ENCODE results near the gene KDM3B. TPM values are rescaled to one million over a fixed set of nuclear protein-coding genes. Genes with fewer than 3 reads are reported as not detected.

Gene KDM3B
- total RNA-seq, 2 donors from 2014 or later, result 62.3 to 77.5 TPM

DNA sequence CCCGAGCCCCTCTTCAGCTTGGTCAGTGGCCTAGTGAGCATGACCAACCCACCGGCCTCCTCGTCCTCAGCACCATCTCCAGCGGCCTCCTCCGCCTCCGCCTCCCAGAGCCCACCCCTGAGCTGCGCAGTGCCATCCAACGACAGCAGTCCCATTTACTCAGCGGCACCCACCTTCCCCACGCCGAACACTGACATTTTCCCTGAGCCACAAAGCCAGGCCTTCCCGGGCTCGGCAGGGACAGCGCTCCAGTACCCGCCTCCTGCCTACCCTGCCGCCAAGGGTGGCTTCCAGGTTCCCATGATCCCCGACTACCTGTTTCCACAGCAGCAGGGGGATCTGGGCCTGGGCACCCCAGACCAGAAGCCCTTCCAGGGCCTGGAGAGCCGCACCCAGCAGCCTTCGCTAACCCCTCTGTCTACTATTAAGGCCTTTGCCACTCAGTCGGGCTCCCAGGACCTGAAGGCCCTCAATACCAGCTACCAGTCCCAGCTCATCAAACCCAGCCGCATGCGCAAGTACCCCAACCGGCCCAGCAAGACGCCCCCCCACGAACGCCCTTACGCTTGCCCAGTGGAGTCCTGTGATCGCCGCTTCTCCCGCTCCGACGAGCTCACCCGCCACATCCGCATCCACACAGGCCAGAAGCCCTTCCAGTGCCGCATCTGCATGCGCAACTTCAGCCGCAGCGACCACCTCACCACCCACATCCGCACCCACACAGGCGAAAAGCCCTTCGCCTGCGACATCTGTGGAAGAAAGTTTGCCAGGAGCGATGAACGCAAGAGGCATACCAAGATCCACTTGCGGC, 114.6 kb downstream of the KDM3B start:
- Histone ChIP-seq H3K4me3 (peak overlapping the region; percentile 81), H3K9ac (ENCODE audit: low read depth in 2 of 2, low read length in 2 of 2) (peak overlapping the region in 1 of 2 donors; percentile 39), H3K27me3 (no peaks in the 10 kb centered on the region), H3K27ac (no peak overlapping the region), H3K9me3 (no peaks in the 10 kb centered on the region), H3K36me3 (no peaks in the 10 kb centered on the region), H3K4me1 (peaks cover 3% of the 10 kb centered on the region)
- DNase-seq, result no peak
- TF ChIP-seq, protein P1, sequence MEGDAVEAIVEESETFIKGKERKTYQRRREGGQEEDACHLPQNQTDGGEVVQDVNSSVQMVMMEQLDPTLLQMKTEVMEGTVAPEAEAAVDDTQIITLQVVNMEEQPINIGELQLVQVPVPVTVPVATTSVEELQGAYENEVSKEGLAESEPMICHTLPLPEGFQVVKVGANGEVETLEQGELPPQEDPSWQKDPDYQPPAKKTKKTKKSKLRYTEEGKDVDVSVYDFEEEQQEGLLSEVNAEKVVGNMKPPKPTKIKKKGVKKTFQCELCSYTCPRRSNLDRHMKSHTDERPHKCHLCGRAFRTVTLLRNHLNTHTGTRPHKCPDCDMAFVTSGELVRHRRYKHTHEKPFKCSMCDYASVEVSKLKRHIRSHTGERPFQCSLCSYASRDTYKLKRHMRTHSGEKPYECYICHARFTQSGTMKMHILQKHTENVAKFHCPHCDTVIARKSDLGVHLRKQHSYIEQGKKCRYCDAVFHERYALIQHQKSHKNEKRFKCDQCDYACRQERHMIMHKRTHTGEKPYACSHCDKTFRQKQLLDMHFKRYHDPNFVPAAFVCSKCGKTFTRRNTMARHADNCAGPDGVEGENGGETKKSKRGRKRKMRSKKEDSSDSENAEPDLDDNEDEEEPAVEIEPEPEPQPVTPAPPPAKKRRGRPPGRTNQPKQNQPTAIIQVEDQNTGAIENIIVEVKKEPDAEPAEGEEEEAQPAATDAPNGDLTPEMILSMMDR (IDR thresholded peaks at IDR 0.05), result no peak
- intact Hi-C loops (cut with DNase I), result loop anchor here (5.0 kb wide), 1 partner anchor 35 kb away; no protein-coding TSS in a partner anchor

DNA sequence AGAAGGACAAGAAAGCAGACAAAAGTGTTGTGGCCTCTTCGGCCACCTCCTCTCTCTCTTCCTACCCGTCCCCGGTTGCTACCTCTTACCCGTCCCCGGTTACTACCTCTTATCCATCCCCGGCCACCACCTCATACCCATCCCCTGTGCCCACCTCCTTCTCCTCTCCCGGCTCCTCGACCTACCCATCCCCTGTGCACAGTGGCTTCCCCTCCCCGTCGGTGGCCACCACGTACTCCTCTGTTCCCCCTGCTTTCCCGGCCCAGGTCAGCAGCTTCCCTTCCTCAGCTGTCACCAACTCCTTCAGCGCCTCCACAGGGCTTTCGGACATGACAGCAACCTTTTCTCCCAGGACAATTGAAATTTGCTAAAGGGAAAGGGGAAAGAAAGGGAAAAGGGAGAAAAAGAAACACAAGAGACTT, 115.2 kb downstream of the KDM3B start:
- no peak overlapping the region for H3K27ac ChIP-seq
- peak overlapping the region; percentile 81 for H3K4me3 ChIP-seq

DNA sequence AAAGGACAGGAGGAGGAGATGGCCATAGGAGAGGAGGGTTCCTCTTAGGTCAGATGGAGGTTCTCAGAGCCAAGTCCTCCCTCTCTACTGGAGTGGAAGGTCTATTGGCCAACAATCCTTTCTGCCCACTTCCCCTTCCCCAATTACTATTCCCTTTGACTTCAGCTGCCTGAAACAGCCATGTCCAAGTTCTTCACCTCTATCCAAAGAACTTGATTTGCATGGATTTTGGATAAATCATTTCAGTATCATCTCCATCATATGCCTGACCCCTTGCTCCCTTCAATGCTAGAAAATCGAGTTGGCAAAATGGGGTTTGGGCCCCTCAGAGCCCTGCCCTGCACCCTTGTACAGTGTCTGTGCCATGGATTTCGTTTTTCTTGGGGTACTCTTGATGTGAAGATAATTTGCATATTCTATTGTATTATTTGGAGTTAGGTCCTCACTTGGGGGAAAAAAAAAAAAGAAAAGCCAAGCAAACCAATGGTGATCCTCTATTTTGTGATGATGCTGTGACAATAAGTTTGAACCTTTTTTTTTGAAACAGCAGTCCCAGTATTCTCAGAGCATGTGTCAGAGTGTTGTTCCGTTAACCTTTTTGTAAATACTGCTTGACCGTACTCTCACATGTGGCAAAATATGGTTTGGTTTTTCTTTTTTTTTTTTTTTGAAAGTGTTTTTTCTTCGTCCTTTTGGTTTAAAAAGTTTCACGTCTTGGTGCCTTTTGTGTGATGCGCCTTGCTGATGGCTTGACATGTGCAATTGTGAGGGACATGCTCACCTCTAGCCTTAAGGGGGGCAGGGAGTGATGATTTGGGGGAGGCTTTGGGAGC, 115.9 kb downstream of the KDM3B start:
- H3K36me3 ChIP-seq, result no peaks in the 10 kb centered on the region

More for the DNA sequence above, 115.2 kb downstream of the KDM3B start:
- Histone ChIP-seq H3K36me3 (no peaks in the 10 kb centered on the region), H3K9ac (ENCODE audit: low read depth in 2 of 2, low read length in 2 of 2) (peak overlapping the region in 1 of 2 donors; percentile 39), H3K27me3 (no peaks in the 10 kb centered on the region), H3K4me1 (peaks cover 3% of the 10 kb centered on the region), H3K9me3 (no peaks in the 10 kb centered on the region)
- intact Hi-C loops (cut with DNase I), result loop anchor here (5.0 kb wide), 1 partner anchor 35 kb away; no protein-coding TSS in a partner anchor
- TF ChIP-seq, protein P1 (IDR thresholded peaks at IDR 0.05), result no peak
- DNase-seq, result no peak

DNA sequence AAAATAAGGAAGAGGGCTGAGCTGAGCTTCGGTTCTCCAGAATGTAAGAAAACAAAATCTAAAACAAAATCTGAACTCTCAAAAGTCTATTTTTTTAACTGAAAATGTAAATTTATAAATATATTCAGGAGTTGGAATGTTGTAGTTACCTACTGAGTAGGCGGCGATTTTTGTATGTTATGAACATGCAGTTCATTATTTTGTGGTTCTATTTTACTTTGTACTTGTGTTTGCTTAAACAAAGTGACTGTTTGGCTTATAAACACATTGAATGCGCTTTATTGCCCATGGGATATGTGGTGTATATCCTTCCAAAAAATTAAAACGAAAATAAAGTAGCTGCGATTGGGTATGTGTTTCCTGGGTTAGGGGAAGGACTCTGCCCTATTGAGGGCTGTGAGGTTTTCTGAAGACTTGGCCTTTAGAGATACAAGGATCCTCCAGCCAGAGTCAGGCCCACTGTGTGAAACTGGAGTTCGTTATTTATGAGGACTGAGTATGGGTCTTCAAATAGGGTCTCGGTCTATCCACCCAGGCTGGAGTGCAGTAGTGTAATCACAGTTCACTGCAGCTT, 116.6 kb downstream of the KDM3B start:
- no peak overlapping the region for H3K9ac ChIP-seq (ENCODE audit: low read depth in 2 of 2, low read length in 2 of 2)
- no peaks in the 10 kb centered on the region for H3K36me3 ChIP-seq
- H3K4me3 ChIP-seq, result no peak overlapping the region
- DNase-seq, result no peak
- TF ChIP-seq, protein P1 (IDR thresholded peaks at IDR 0.05), result no peak
- no peak overlapping the region for H3K27ac ChIP-seq
- intact Hi-C loops (cut with DNase I), result loop anchor here (5.0 kb wide), 1 partner anchor 33 kb away; no protein-coding TSS in a partner anchor
- H3K9me3 ChIP-seq, result no peaks in the 10 kb centered on the region
- H3K27me3 ChIP-seq, result no peaks in the 10 kb centered on the region
- no peaks in the 10 kb centered on the region for H3K4me1 ChIP-seq

More for the DNA sequence above, 115.9 kb downstream of the KDM3B start:
- Histone ChIP-seq H3K27ac (no peak overlapping the region), H3K27me3 (no peaks in the 10 kb centered on the region), H3K4me1 (peaks cover 2% of the 10 kb centered on the region), H3K4me3 (no peak overlapping the region), H3K9ac (ENCODE audit: low read depth in 2 of 2, low read length in 2 of 2) (no peak overlapping the region), H3K9me3 (no peaks in the 10 kb centered on the region)
- intact Hi-C loops (cut with DNase I), result loop anchor here (5.0 kb wide), 1 partner anchor 34 kb away; no protein-coding TSS in a partner anchor
- TF ChIP-seq, protein P1 (IDR thresholded peaks at IDR 0.05), result no peak
- DNase-seq, result no peak

Measured in colonic mucosa (tissue), 4 donors.